HG03135 (cell line): Measurements from ENCODE around the gene PAPSS1.

ENCODE experiments used
- ATAC-seq: cut with Tn5 transposase; IDR thresholded peaks from one replicate; pipeline ENCODE4 v1.9.1; 2021; ENCODE audit warnings: mild to moderate bottlenecking, moderate library complexity; ENCODE audit not compliant: unreplicated experiment

Gene PAPSS1

GRCh38 chr4:107572281-107572680, 147.8 kb downstream of the PAPSS1 start:
- no peak for ATAC-seq

- ATAC-seq: no peak
These were observed 149.1 kb downstream of the PAPSS1 start for GRCh38 chr4:107570952-107571351.

- ATAC-seq: no peak
These were observed 155.7 kb downstream of the PAPSS1 start for GRCh38 chr4:107564326-107564725.
